Sigmoid colon (tissue), 7 donors: ENCODE measurements around the gene PRKCA. TPM values are rescaled to one million over a fixed set of nuclear protein-coding genes. Genes with fewer than 3 reads are reported as not detected.

Experiments
- DNase-seq: peaks from one replicate; pipeline ENCODE4 v3.0.0-alpha.2; 2019
- H3K27ac ChIP-seq, 4 donors: fragments of 200-600 bp; sonication (generic); one replicate each; pipeline ENCODE4 v1.5.1; 2016 to 2019; ENCODE audit warnings: mild to moderate bottlenecking in 1 of 4
- H3K27me3 ChIP-seq, 3 donors: fragments of 200-600 bp; sonication (generic); one replicate each; pipeline ENCODE4 v1.5.1; 2019; ENCODE audit warnings: mild to moderate bottlenecking in 1 of 3
- H3K36me3 ChIP-seq, 4 donors: fragments of 200-600 bp; sonication (generic); one replicate each; pipeline ENCODE4 v1.5.1; 2016 to 2019
- H3K4me1 ChIP-seq, 4 donors: fragments of 200-600 bp; sonication (generic); one replicate each; pipeline ENCODE4 v1.5.1; 2017 to 2019
- H3K4me3 ChIP-seq, 4 donors: fragments of 200-600 bp; sonication (generic); one replicate each; pipeline ENCODE4 v1.5.1; 2017 to 2019; ENCODE audit warnings: mild to moderate bottlenecking in 2 of 4, moderate library complexity in 1 of 4
- H3K9me3 ChIP-seq, 4 donors: fragments of 200-600 bp in 3 of 4; sonication (generic) in 3 of 4; one replicate each; pipeline versions ENCODE4 v1.5.1 to v1.6.1; 2013 to 2019
- EP300 ChIP-seq, 4 donors: sonication (generic); formaldehyde crosslinking; IDR thresholded peaks; one replicate each; pipeline ENCODE4 v1.6.1; 2017; ENCODE audit warnings: antibody characterized with exemption in 4 of 4
- POLR2A ChIP-seq, 2 donors: fragments of 450-650 bp; IDR thresholded peaks; one replicate each; pipeline ENCODE4 v1.6.1; 2016; ENCODE audit warnings: antibody characterized with exemption in 2 of 2, mild to moderate bottlenecking in 2 of 2, moderate library complexity in 2 of 2
- POLR2AphosphoS5 ChIP-seq, 4 donors: sonication (generic); formaldehyde crosslinking; IDR thresholded peaks; one replicate each; pipeline ENCODE4 v1.6.1; 2017; ENCODE audit warnings: antibody characterized with exemption in 4 of 4
- WGBS, 2 donors: extraction: QIAGEN DNeasy Blood & Tissue Kit; methylation state at CpG; one replicate each; pipeline ENCODE4 v1.1.7; 2013; 5-methylcytosine and 5-hydroxymethylcytosine counted together
- intact Hi-C: fragments of 100-400 bp; cut with DNase I; formaldehyde crosslinking; loops from one replicate; pipeline ENCODE4 v1.15.1; 2023
- polyA plus RNA-seq, 3 donors: library from polyadenylated mRNA; stranded (reverse); fragments of 200-250 nt; gene quantifications; one replicate each; pipeline ENCODE4 v1.2.3, GENCODE V29; 2013
- total RNA-seq, 4 donors: library from RNA; depleted of rRNA; stranded (reverse); fragments of >200 nt; gene quantifications; one replicate each; pipeline ENCODE4 v1.1.0, GENCODE V29; 2016
- TF ChIP-seq, protein P1 (sequence below), 4 experiments: fragments of 450-650 bp in 3 of 4; fragments of 200-600 bp in 1 of 4; IDR thresholded peaks; one replicate each; pipeline ENCODE4 v1.5.1; 2016 to 2019; ENCODE audit warnings: antibody characterized with exemption in 4 of 4, mild to moderate bottlenecking in 3 of 4, moderate library complexity in 2 of 4
- donor health status: healthy with polysubstance abuse.
- donor health status: Bipolar disorder and iron deficiency.
- donor health status: healthy.

The PRKCA gene
- total and polyA plus RNA-seq, 7 donors, result 6.6 to 58.4 (median 42.6) TPM

DNA sequence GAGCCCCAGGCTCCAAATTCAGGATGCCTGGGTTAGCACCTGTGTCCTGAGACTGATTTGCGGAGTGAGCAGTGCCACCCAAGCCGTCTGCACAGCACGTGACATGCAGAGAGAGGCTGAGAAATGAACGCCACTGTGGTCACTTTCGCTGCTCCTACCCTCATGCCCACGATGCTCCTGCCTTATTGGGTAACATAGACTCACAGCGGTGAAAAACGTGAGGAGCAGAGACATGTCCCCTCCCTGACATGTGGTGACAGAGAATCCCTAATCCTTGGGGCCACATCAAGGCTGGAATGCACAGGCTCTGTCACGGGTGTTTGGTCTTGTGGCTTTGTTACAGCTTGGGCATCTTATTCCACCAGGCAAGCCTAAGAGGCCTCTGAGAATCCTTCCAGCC lies 480.4 kb downstream of the PRKCA start:
- no peaks in the 10 kb centered on the region for H3K4me1 ChIP-seq
- TF ChIP-seq POLR2A (IDR thresholded peaks at IDR 0.05) (no peak), POLR2AphosphoS5 (IDR thresholded peaks at IDR 0.05) (no peak), EP300 (IDR thresholded peaks at IDR 0.05) (no peak)
- TF ChIP-seq, protein P1, sequence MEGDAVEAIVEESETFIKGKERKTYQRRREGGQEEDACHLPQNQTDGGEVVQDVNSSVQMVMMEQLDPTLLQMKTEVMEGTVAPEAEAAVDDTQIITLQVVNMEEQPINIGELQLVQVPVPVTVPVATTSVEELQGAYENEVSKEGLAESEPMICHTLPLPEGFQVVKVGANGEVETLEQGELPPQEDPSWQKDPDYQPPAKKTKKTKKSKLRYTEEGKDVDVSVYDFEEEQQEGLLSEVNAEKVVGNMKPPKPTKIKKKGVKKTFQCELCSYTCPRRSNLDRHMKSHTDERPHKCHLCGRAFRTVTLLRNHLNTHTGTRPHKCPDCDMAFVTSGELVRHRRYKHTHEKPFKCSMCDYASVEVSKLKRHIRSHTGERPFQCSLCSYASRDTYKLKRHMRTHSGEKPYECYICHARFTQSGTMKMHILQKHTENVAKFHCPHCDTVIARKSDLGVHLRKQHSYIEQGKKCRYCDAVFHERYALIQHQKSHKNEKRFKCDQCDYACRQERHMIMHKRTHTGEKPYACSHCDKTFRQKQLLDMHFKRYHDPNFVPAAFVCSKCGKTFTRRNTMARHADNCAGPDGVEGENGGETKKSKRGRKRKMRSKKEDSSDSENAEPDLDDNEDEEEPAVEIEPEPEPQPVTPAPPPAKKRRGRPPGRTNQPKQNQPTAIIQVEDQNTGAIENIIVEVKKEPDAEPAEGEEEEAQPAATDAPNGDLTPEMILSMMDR (IDR thresholded peaks at IDR 0.05), result no peak
- DNase-seq, result no peak
- intact Hi-C loops, result no loop called here
- H3K27me3 ChIP-seq, result no peaks in the 10 kb centered on the region
- no peak overlapping the region for H3K27ac ChIP-seq
- H3K9me3 ChIP-seq, result no peaks in the 10 kb centered on the region
- H3K36me3 ChIP-seq, result peaks cover 0 to 34% (median 9%) of the 10 kb centered on the region in 4 donors
- WGBS, 2 donors, result 92 to 94% methylated on average over 9 of the region's 9 CpGs
- H3K4me3 ChIP-seq, result no peak overlapping the region

DNA sequence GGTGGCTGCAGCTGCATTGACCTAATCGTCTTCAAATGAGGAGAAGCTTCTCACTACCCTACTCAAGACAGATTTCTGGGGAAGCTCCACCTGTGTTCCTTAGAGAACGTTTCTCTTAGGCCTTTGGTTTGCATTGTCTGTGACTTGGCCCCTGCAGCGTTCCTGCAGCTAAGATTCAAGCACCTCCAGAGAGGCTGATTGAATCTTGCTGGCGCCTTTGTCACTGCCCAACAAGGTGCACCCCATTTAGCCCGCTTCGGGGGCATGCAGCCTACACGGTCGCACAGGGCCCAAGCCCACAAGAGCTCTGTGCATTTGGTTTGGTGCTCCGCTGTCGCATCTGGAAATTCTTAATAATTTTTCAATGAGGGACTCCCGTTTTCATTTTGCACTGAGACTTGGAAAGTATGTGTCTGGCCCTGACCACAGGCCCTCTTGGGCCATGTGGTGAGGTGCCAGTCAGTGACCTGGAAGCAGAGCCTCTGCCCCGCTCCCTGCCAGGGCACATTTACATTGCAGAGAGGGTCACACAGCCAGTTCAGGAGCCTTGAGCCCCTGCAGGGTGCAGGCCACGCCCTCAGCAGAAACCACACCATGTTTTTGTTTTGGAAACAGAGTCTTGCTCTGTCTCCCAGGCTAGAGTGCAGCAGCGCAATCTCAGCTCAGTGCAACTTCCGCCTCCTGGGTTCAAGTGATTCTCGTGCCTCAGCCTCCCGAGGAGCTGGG lies 481.4 kb downstream of the PRKCA start:
- H3K9me3 ChIP-seq, result no peaks in the 10 kb centered on the region
- TF ChIP-seq, protein P1 (IDR thresholded peaks at IDR 0.05), result no peak
- no peak for TF ChIP-seq POLR2A (IDR thresholded peaks at IDR 0.05)
- no peak for TF ChIP-seq EP300 (IDR thresholded peaks at IDR 0.05)
- no peak for TF ChIP-seq POLR2AphosphoS5 (IDR thresholded peaks at IDR 0.05)
- 93% methylated on average over 17 of the region's 17 CpGs for WGBS, 2 donors
- H3K27me3 ChIP-seq, result no peaks in the 10 kb centered on the region
- intact Hi-C loops, result no loop called here
- peaks cover 0 to 1% (median 0%) of the 10 kb centered on the region in 4 donors for H3K4me1 ChIP-seq
- no peak overlapping the region for H3K4me3 ChIP-seq
- no peak overlapping the region for H3K27ac ChIP-seq
- no peak for DNase-seq
- peaks cover 0 to 43% (median 9%) of the 10 kb centered on the region in 4 donors for H3K36me3 ChIP-seq

DNA sequence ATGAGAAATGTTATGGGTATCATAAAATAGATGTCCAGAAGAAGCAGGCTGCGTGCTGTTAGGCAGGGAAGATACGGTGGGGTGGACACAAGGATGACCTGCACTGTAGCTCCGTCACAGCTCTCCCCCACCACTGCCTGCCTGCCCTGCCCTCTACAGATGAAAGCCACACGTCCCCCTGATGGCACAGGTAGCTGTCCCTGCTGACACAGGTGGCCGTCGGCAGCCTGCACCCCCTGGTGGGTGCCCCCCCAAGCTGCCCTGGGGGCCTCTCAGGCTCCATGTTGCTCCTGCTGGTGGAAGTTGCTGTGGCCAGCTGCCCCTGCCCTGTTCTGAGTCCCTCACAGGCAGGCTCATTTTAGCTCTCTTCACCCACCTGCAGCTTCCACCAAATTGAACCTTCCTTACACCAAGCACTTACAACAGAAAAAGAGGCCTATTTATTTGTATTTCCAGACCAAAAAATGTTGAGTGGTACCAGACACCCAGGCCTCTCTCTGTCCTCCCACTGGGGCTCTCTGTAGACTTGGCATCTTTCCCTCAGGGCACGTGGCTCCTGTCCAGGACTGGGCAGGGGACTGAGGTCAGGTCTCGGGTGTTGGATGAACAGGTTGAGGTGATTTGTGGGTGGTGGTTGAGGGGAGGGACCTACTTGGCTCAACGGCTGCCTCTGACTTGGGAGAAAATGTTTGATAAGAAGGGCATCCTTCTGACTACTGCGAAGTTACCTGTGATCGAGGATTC lies 482.4 kb downstream of the PRKCA start:
- H3K27me3 ChIP-seq, result no peaks in the 10 kb centered on the region
- no peak overlapping the region for H3K4me3 ChIP-seq
- H3K27ac ChIP-seq, result no peak overlapping the region
- peaks cover 0 to 53% (median 13%) of the 10 kb centered on the region in 4 donors for H3K36me3 ChIP-seq
- intact Hi-C loops, result no loop called here
- WGBS, 2 donors, result 84 to 87% methylated on average over 11 of the region's 11 CpGs
- DNase-seq, result no peak
- H3K9me3 ChIP-seq, result no peaks in the 10 kb centered on the region
- TF ChIP-seq POLR2AphosphoS5 (IDR thresholded peaks at IDR 0.05) (no peak), EP300 (IDR thresholded peaks at IDR 0.05) (no peak), POLR2A (IDR thresholded peaks at IDR 0.05) (no peak)
- TF ChIP-seq, protein P1 (IDR thresholded peaks at IDR 0.05), result no peak
- H3K4me1 ChIP-seq, result peaks cover 0 to 8% (median 0%) of the 10 kb centered on the region in 4 donors

DNA sequence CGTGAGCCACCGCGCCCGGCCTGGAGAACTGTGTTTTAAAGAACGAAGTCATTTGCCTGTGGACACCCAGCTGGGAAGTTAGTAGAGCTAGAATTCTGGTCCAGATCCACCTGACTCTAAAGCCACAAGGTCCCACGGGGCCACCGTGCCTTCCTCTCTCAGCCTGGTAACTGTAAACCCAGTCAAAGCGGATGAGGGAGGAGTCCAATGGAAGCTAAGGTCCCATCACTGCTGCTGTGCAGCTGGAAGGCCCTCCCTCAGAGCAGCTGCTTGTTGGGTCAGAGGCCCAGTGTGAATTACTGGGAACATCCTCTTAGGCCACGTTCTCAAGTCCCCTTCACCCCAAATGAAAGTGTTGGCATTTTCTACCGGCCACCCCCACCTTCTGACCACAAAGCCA lies 483.7 kb downstream of the PRKCA start:
- 77 to 93% methylated on average over 10 of the region's 10 CpGs for WGBS, 2 donors
- intact Hi-C loops, result no loop called here
- H3K27me3 ChIP-seq, result no peaks in the 10 kb centered on the region
- peaks cover under 1 to 55% (median 13%) of the 10 kb centered on the region in 4 donors for H3K36me3 ChIP-seq
- DNase-seq, result no peak
- peaks cover 0 to 11% (median 0%) of the 10 kb centered on the region in 4 donors for H3K4me1 ChIP-seq
- no peak overlapping the region for H3K27ac ChIP-seq
- TF ChIP-seq, protein P1 (IDR thresholded peaks at IDR 0.05), result no peak
- no peak for TF ChIP-seq POLR2A (IDR thresholded peaks at IDR 0.05)
- TF ChIP-seq EP300 (IDR thresholded peaks at IDR 0.05), result no peak
- TF ChIP-seq POLR2AphosphoS5 (IDR thresholded peaks at IDR 0.05), result no peak
- no peak overlapping the region for H3K4me3 ChIP-seq
- no peaks in the 10 kb centered on the region for H3K9me3 ChIP-seq
